Glutamatergic neuron (in vitro differentiated cells): ENCODE results near the gene RPRD1A. TPM values are rescaled to one million over a fixed set of nuclear protein-coding genes. Genes with fewer than 3 reads are reported as not detected.

Experiments used
- DNase-seq: peaks from one replicate; pipeline ENCODE4 v3.0.0; 2022
- H3K27ac Mint-ChIP-seq: one replicate; pipeline ENCODE4 v1.8.0; 2020; ENCODE audit warnings: mild to moderate bottlenecking, mixed read lengths, inconsistent platforms; ENCODE audit not compliant: unreplicated experiment
- H3K27me3 Mint-ChIP-seq: one replicate; pipeline ENCODE4 v1.8.0; 2020; ENCODE audit warnings: mild to moderate bottlenecking, moderate library complexity, mixed read lengths, inconsistent platforms; ENCODE audit not compliant: unreplicated experiment
- H3K36me3 Mint-ChIP-seq: one replicate; pipeline ENCODE4 v1.8.0; 2020; ENCODE audit warnings: mild to moderate bottlenecking, mixed read lengths, inconsistent platforms; ENCODE audit not compliant: unreplicated experiment
- H3K4me1 Mint-ChIP-seq: one replicate; pipeline ENCODE4 v1.8.0; 2020; ENCODE audit warnings: mild to moderate bottlenecking, low read depth, mixed read lengths, inconsistent platforms; ENCODE audit not compliant: unreplicated experiment
- H3K4me3 Mint-ChIP-seq: one replicate; pipeline ENCODE4 v1.8.0; 2020; ENCODE audit warnings: mild to moderate bottlenecking, mixed read lengths, inconsistent platforms; ENCODE audit not compliant: unreplicated experiment
- H3K9me3 Mint-ChIP-seq: one replicate; pipeline ENCODE4 v1.8.0; 2020; ENCODE audit warnings: mild to moderate bottlenecking, moderate library complexity, mixed read lengths, inconsistent platforms; ENCODE audit not compliant: unreplicated experiment
- total RNA-seq: library from RNA; stranded (reverse); fragmentation: NEBNext Ultra II Directional; extraction: Animal tissue kit (Norgen Biotek cat#: 25700); gene quantifications from one replicate; pipeline ENCODE4 v1.2.1, GENCODE V29; 2021; ENCODE audit not compliant: unreplicated experiment
- TF ChIP-seq, protein P1 (sequence below): fragments of 200-600 bp; sonication (generic); IDR thresholded peaks from one replicate; pipeline ENCODE4 v1.5.0; 2021; ENCODE audit not compliant: partially characterized antibody, unreplicated experiment

The RPRD1A gene
- total RNA-seq, 1 donor from 2014 or later: 68.8 TPM

DNA sequence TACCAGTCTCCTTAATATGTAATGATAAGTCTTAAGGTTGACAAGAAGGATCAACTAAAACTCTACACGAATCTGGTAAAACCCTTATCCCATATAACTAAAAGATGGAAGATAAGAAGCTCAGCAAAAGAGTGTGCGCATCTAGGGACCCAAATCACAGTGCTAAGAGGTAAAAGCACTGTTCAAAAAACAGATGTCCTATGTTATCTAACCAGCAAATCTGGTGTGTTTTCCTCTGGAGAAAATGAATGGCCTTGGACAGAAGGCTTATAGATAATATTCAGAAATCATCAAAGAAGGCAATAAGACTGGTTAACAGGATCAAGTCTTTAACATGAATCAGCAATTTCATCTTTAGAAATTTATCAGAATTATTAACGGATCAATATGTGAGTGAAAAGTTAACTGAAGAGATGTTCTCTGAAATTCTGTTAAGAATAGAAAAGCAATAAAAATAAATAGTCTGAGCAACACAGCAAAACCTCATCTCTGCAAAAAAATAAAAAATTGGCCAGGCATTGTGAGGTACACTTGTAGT is 47.1 kb downstream of the RPRD1A start:
- H3K27ac Mint-ChIP-seq: no peak overlapping the region
- H3K4me1 Mint-ChIP-seq: no peaks in the 10 kb centered on the region
- H3K4me3 Mint-ChIP-seq: no peak overlapping the region
- no peaks in the 10 kb centered on the region for H3K9me3 Mint-ChIP-seq
- TF ChIP-seq, protein P1, sequence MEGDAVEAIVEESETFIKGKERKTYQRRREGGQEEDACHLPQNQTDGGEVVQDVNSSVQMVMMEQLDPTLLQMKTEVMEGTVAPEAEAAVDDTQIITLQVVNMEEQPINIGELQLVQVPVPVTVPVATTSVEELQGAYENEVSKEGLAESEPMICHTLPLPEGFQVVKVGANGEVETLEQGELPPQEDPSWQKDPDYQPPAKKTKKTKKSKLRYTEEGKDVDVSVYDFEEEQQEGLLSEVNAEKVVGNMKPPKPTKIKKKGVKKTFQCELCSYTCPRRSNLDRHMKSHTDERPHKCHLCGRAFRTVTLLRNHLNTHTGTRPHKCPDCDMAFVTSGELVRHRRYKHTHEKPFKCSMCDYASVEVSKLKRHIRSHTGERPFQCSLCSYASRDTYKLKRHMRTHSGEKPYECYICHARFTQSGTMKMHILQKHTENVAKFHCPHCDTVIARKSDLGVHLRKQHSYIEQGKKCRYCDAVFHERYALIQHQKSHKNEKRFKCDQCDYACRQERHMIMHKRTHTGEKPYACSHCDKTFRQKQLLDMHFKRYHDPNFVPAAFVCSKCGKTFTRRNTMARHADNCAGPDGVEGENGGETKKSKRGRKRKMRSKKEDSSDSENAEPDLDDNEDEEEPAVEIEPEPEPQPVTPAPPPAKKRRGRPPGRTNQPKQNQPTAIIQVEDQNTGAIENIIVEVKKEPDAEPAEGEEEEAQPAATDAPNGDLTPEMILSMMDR: no peak
- DNase-seq: no peak
- H3K27me3 Mint-ChIP-seq: peaks cover 1% of the 10 kb centered on the region
- no peaks in the 10 kb centered on the region for H3K36me3 Mint-ChIP-seq

DNA sequence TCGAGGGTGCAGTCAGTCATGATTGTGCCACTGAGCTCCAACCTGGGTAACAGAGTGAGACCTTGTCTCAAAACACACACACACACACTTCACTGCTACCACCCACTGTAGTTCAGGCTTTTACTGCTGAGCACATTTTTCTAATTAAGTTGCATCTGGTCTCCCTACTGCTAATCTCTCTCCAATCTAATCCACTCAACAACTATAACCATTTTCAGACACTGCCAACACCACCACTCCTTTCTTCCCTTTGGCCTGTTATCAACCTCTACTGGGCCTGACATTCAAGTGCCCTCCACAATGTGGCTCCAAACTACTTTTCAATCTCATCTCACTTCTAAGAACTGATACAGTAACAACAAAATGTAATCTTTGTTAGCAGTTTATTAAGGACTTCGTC is 50.1 kb downstream of the RPRD1A start:
- Mint-ChIP-seq H3K36me3 (no peaks in the 10 kb centered on the region), H3K4me3 (no peak overlapping the region), H3K27ac (no peak overlapping the region), H3K9me3 (no peaks in the 10 kb centered on the region), H3K27me3 (peaks cover 1% of the 10 kb centered on the region), H3K4me1 (no peaks in the 10 kb centered on the region)
- no peak for DNase-seq
- TF ChIP-seq, protein P1: no peak

DNA sequence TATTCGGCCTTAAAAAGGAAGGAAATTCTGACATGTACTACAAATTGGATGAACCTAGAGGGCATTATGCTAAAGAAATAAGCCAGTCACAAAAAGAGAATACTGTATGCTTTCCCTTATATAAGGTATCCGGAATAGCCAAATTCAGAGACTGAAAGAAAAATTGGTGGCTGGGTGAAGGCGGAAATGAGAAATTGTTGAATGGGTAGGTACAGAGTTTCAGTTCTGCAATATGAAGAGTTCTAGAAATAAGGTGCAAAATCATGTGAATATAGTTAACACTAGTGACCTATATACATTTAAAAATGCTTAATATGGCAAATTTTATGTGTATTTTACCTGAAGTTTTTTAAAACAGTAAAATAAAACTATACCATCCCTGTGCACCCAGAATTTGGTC is 51.7 kb downstream of the RPRD1A start:
- TF ChIP-seq, protein P1: no peak
- Mint-ChIP-seq H3K27me3 (peaks cover 1% of the 10 kb centered on the region), H3K36me3 (no peaks in the 10 kb centered on the region), H3K4me3 (no peak overlapping the region), H3K27ac (no peak overlapping the region), H3K9me3 (no peaks in the 10 kb centered on the region), H3K4me1 (no peaks in the 10 kb centered on the region)
- no peak for DNase-seq

DNA sequence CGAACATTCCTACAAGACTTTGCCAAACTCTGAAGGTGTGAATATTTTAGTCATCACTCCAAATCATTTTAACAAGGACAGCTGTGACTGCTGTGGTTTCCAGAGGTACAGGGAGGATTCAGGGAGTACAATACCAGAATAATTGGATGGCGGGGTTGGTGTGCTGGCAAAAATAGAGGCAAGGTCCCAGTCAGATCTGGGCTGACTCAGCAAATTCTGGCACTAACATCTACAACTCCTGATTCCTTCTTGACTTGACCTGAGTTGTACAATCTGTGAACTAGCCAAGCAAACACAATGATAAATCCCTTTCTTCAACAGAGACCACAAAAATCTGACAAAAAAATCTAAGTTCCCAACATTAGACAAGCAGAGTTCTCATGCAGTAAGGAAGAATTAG is 54.5 kb downstream of the RPRD1A start:
- Mint-ChIP-seq H3K27me3 (peaks cover 1% of the 10 kb centered on the region), H3K4me3 (no peak overlapping the region), H3K36me3 (no peaks in the 10 kb centered on the region), H3K9me3 (no peaks in the 10 kb centered on the region), H3K4me1 (no peaks in the 10 kb centered on the region), H3K27ac (no peak overlapping the region)
- DNase-seq: no peak
- TF ChIP-seq, protein P1: no peak

DNA sequence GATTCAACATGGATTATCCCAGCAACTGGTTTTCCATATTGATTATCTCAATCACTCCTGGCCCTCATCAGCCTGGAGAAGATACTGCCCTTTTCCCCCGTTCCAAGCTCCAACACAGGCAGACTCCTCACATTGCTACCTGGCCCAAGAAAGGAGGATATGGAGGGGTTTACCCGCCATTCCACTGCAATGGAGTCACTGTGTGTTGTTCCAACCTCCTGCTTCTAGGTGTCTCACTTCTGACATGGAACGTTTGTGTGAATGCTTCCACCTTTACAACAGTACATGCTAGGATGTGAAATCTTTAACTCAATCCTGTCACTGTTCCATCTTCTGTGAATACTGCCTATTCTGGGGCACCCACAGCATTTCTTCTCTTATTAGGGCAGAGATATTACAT is 58.1 kb downstream of the RPRD1A start:
- DNase-seq: no peak
- H3K27ac Mint-ChIP-seq: no peak overlapping the region

More for the DNA sequence above, 58.1 kb downstream of the RPRD1A start:
- no peaks in the 10 kb centered on the region for H3K36me3 Mint-ChIP-seq
- no peaks in the 10 kb centered on the region for H3K4me1 Mint-ChIP-seq
- H3K27me3 Mint-ChIP-seq: peaks cover 1% of the 10 kb centered on the region
- no peak overlapping the region for H3K4me3 Mint-ChIP-seq
- TF ChIP-seq, protein P1: no peak
- no peaks in the 10 kb centered on the region for H3K9me3 Mint-ChIP-seq
